Suppressor macrophage treated with lipopolysaccharide for 1 hour (primary cell): ENCODE measurements around the gene FBLN1.

Experiments
- DNase-seq, 3 donors: peaks; one replicate each; pipeline ENCODE4 v3.0.0-alpha.2; 2020 to 2022

Gene FBLN1

DNA sequence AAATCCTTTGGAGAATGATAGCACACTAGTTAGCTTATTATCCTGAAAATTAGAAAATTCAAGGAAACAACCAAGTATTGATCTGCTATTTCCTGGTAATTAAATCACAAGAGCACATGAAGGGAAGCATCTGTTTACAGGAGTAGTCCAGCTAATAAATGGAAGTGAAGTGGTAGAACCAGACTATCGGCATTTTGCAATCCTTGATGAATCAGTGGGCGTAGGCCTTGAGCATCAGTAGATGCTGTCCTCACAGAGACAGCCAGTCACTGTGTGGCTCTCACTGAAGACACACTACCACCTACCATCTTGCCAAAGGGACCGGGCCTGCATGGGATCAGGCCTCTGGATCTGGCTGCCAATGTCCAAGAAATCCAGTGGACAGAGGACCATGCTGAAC is 69.8 kb downstream of the FBLN1 start:
- DNase-seq, result no peak

GRCh38 chr22:45574069-45574703 is 71.5 kb downstream of the FBLN1 start:
- no peak for DNase-seq

GRCh38 chr22:45575173-45575572 is 72.5 kb downstream of the FBLN1 start:
- DNase-seq, result no peak

DNA sequence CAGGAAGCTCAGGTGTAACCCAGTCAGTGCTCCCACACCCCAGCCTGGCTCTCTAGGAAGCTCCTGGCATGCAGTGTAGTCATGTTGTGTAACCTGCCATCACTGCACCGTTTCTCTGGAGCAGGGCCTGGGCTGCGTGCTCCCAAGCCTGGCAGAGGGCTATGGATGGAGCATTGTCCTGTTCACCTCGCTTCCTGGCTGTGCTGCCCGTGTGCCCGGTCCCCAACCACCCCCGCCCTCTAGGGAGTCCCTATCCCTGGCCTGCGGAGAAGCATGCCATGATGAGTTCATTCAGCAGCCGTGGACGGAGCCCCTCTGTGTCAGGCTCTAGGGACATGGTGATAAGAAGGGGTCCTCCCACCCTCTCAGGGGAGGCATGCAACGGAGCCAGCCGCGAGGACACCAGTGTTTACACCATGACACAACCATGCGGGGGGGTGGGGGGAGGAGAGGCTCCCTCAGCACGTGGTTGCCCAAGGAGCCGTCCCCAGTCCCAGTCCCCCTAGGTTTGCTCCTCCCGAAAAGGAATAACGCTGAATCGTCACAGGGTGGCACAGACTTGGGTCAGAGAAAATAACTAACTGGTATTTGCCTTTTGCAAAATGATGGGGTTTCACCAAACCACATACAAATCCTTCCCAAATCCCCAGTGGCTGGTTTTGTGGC is 73.1 kb downstream of the FBLN1 start:
- no peak for DNase-seq

DNA sequence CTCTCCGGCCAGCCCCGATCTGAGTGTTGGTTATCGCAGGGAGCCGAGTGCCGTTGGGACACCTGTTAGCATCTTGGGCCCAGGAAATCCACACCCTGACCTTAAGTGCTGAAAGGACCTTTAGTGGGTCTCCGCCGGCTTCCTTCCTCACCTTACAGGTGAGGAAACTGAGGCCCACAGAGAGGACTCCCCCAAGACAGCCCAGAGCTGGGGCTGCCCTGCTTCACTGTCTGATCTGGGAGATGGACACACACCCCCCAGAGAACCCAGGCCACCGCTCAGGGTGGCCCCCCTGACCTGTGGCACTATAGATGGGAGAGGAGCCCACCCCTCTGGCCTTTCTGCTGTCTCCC is 73.6 kb downstream of the FBLN1 start:
- DNase-seq, result no peak

GRCh38 chr22:45576730-45577464 is 74.2 kb downstream of the FBLN1 start:
- DNase-seq, result no peak

- peak; percentile 89 to 94 (median 94) for DNase-seq
These were observed 75.3 kb downstream of the FBLN1 start for GRCh38 chr22:45577746-45578523.

- DNase-seq, result no peak
These were observed 76.0 kb downstream of the FBLN1 start for GRCh38 chr22:45578524-45579147.

DNA sequence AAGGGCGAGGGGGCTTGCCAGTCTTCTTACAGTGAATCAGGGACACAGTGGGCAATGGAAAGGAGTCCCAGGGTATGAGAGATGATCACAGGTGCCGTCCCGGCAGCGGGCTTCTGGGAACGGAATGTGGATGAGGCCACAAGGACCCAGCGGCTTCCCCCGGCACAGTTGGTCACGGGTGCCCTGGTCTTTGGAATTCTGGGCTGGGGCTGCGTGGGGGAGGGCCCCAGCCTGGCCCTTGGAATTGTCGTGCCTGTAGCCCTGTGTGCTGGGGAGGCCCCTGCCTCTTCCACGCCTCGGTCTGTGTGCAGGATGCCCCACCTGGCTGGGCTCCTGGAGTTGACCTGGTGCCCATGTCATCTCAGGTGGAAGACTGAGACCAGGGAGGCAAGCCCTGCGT is 76.6 kb downstream of the FBLN1 start:
- no peak for DNase-seq

DNA sequence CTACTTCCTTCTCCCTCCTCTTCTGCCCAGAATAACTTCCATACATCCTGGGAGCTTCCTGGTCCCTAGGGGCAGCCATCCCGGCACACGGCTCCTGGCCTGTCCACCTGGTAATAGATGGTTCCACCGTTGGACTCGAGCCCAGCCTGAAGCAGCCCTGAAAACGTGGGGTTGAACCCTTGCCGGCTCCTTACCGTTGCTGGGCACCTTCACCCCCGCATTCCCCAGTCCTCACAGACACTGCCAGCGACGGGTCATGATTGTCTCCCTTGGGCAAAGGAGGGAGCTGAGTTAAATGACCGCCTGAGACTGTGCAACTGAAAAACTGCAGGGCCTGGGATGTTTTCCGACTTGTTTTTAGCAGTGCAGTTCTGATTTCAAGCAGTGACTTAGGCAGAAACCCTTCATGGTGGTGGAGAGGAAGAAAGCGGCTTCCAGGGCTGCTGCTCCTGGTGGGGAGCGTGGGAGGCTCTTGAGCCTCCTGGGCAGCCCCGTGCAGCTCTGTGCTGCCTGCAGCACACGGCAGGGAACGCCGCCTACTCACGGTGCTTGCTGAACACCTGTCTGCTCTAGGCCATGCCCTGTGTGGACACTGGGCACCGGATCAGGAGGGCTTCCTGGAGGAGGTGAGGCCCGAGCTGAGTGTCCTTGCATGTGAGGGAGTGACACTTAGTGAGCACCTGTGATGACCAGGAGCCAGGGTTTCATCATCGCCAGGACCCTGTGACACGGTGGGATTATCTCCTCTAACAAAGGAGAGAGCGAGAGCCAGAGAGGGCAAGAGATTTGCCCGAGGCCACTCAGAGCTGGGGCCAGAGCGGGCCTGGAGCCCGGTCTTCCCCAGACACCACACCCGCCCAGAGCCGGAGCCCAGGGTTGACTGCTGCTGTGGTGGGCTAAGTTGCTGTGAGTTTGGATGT is 77.4 kb downstream of the FBLN1 start:
- DNase-seq, result no peak

DNA sequence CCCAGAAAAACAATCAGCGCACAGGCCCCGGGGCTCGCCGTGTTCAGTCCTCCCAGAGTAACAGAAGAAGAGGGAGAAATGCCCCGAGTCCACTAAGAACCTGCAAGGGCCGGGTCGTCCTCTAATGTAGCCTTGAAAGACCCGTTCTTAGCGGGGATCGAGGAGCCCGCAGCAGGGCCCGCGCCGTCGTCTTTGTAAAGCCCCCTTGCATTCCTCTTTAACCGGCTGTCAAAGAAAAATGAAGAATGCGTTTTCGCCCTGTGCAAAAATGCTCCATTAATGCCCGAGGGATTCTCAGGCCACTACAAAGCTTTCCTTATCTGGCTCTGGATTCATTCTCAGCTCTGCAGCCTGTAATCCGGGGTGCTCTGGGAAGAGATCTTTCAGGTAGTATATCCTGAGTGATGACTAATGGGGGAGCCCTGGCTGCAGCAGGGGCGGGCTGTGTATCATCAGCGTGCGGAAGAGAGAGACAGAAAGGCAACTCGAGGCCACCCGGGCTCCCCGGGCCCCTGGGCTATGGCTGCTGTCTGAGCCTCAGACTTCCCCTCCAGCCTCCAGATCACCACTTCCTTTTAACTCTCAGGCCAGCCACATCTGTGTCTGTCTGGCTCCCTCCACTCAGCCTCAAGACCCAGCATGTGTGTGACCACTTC is 78.2 kb downstream of the FBLN1 start:
- peak; percentile 77 to 81 (median 78) for DNase-seq

DNA sequence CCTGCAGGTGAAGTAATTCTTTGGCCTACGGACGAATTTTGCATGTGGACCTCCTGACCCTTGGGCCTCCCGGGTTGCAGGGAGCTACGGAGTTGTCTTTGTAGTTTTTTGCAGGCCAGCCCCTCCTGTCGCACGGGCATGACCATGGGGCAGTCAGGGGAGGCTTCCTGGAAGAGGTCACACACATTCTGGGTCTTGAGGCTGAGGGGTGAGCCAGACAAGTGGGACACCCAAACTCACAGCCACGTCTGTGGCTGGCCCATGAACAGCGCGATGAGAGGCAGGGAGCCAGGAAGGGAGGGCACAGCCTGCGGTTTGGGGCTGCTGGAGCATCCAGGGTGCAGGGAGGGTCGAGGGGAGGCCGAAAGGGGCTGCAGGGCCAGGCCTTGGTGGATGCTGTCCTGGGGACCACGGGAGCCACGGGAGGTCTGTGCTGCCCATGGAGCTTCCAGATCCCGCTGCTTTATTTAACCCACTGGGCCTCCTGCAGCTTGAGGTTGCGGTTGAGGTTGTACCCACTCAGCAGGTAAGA is 78.9 kb downstream of the FBLN1 start:
- no peak for DNase-seq

DNA sequence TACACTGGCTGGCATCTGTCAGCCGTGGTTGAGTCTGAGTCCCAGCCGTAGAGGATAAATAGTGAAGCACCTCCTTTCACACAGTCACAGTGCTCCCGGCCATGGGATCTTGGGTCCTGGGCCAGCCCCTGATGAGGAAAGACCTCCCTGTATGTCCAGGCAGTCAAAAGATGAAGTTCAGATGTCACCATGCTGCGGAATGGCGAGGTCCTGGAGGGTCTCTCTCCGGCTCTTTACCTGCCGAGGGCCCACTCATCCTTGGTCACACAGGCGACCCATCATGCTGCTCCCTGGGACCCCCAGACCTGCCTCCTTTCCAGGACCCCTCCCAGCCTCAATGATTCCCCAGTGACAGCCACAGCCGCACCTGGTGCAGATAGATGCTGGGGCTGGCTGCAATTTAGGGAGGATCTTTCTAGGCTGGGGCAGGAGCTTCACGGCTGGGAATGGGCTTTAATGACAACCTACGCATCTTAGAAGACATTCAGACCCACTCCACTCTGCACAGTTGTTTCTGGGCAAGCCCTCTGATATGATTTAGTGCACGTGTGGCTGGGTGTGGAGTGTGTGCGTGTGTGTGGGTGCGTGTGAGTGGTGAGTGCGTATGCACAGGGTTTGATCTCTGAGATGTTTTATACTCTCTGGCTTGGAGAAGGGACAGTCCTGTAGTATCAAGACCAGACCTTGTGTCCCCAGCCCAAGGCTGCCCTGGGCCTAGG is 79.7 kb downstream of the FBLN1 start:
- no peak for DNase-seq

GRCh38 chr22:45582955-45583320 is 80.3 kb downstream of the FBLN1 start:
- DNase-seq, result no peak

DNA sequence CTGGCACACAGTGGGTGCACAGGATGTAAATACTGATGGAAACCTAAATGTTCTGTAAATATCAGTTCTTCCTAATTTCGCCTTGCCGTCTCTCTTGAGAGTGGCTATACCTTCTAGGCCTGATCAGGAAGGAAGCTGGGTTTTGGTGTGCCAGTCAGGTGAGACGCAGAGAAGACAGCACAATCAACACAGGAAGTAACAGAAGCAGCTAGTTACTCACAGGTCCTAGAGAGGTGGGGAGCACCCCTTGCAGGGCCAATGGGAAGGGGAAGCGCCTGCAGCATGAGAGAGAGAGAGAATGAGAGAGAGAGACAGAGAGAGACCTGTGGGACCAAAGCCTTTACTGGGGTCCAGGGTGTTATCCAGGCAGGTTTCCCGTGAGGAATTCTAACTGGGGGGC is 80.8 kb downstream of the FBLN1 start:
- DNase-seq, result no peak

GRCh38 chr22:45584121-45584570 is 81.5 kb downstream of the FBLN1 start:
- DNase-seq, result peak; percentile 73 to 79 (median 78)

DNA sequence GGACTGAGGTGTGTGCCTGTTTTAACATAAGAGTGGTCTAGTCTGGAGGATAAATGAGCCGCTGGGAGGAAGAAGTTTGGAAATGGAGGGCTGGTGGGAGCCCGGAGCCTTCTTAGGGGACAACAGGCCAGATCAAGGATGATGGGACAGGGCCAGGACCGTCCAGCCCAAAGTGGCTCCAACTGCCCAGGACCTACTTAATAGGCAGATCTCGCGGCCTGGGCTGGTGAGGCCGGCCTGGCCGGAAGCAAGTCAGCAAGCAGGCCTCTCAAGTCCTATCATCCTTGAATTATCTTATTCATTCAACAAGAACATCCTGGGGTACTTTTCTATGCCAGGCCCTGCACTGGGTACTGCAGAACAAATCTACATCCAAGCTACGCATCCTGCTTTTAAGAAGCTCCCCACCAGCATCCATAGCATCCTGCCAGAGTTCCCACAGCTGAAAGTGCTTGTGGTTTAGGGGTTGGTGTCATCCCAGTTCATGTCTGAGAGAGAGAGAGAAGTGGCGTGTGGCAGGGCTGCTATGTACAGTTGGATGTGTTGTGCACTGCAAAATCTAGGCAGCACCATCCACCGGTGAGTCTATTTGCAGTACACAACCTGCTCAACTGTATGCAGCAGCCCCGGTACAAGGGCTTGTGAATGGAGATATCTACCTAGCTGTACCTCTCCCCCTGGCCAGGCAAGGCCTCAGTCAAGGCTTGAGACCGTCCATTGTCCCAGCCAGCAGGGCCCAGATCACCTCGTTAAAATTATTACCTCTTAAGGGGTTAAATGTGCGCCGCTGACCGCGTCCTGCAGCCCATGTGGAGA is 82.1 kb downstream of the FBLN1 start:
- no peak for DNase-seq

DNA sequence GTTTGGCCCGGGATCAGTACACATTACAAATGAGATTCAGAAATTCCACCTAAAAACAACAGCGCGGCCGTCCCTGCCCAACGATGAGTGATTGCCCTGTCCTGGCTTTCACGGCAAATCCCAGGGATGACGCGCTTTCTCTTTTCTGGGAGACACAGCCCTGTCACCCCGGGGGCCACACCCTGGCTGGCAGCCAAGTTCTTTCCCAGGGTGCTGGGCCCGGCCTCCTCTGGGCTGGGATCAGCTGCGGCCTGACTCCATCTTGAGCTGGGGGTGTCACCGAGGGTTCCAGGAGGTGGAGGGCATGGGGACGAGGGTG is 82.7 kb downstream of the FBLN1 start:
- DNase-seq, result no peak

DNA sequence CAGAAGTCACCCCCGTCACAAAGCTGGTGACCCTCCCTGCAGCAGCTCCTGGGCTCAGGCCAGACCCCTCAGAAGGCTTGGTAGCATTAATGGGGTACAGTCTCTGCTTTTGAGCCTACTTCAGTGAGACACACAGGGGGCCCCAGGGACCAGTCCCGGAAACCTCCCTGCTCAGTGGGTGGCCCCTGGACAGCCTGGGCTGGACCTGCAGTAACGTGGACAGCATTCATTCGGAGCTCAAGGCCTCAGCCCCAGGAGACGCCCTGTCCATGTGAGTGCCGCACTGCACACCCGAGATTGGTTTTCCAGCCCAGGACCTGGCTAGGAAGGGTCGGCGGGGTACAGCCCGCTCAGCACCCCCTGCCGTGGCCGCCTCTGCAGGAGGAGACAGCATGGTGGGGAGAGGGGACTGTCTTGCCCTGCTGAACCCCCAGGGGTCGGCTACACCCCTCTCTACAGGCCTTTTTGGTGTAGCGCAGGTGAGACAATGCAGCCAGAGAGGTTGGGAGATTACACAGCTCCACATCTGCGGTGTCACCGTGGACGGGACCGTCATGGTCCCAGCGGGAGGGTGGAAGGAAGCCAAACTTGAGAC is 83.4 kb downstream of the FBLN1 start:
- no peak for DNase-seq
